HEK293 (cell line): ENCODE data around the gene NOC2L.
A peak's percentile ranks its signal among the peaks of the same experiment; 100 is the strongest.

ENCODE experiments used
- AEBP2 ChIP-seq: fragments of 450-650 bp; formaldehyde crosslinking; IDR thresholded peaks from 2 replicates; pipeline ENCODE4 v1.5.1; 2016; ENCODE audit warnings: missing biosample characterization, missing genetic modification characterization, borderline replicate concordance
- BCL6B ChIP-seq: fragments of 450-650 bp; formaldehyde crosslinking; IDR thresholded peaks from 2 replicates; pipeline ENCODE4 v1.5.1; 2017; ENCODE audit warnings: missing biosample characterization, missing genetic modification characterization
- EGR2 ChIP-seq: fragments of 450-650 bp; formaldehyde crosslinking; IDR thresholded peaks from 2 replicates; pipeline ENCODE4 v1.5.1; 2016; ENCODE audit warnings: low read depth, missing biosample characterization, missing genetic modification characterization
- GLI2 ChIP-seq: fragments of 450-650 bp; formaldehyde crosslinking; IDR thresholded peaks from 2 replicates; pipeline ENCODE4; 2017; ENCODE audit warnings: missing biosample characterization, missing genetic modification characterization, low read depth, borderline replicate concordance
- GLI4 ChIP-seq: fragments of 450-650 bp; formaldehyde crosslinking; IDR thresholded peaks from 2 replicates; pipeline ENCODE4 v1.5.1; 2016; ENCODE audit warnings: missing biosample characterization, missing genetic modification characterization
- OVOL3 ChIP-seq: fragments of 450-650 bp; formaldehyde crosslinking; IDR thresholded peaks from 2 replicates; pipeline ENCODE4 v1.5.1; 2016; ENCODE audit warnings: missing biosample characterization, missing genetic modification characterization
- PRDM1 ChIP-seq: fragments of 450-650 bp; formaldehyde crosslinking; IDR thresholded peaks from 2 replicates; pipeline ENCODE4; 2016; ENCODE audit warnings: missing biosample characterization, missing genetic modification characterization
- SCRT2 ChIP-seq: fragments of 450-650 bp; formaldehyde crosslinking; IDR thresholded peaks from 2 replicates; pipeline ENCODE4 v1.5.1; 2016; ENCODE audit warnings: missing biosample characterization, missing genetic modification characterization
- TSHZ1 ChIP-seq: fragments of 450-650 bp; formaldehyde crosslinking; IDR thresholded peaks from 2 replicates; pipeline ENCODE4 v1.5.1; 2016; ENCODE audit warnings: missing biosample characterization, missing genetic modification characterization, borderline replicate concordance
- ZBTB7A ChIP-seq: fragments of 450-650 bp; formaldehyde crosslinking; IDR thresholded peaks from 2 replicates; pipeline ENCODE4 v1.5.1; 2016; ENCODE audit warnings: low read depth, missing biosample characterization, missing genetic modification characterization
- ZFP3 ChIP-seq: fragments of 450-650 bp; formaldehyde crosslinking; IDR thresholded peaks from 2 replicates; pipeline ENCODE4 v1.5.1; 2016; ENCODE audit warnings: low read depth, missing biosample characterization, missing genetic modification characterization
- ZIC2 ChIP-seq: fragments of 450-650 bp; formaldehyde crosslinking; IDR thresholded peaks from 2 replicates; pipeline ENCODE4 v1.5.1; 2016; ENCODE audit warnings: missing biosample characterization, missing genetic modification characterization
- ZNF121 ChIP-seq: fragments of 450-650 bp; formaldehyde crosslinking; IDR thresholded peaks from 2 replicates; pipeline ENCODE4 v1.5.1; 2016; ENCODE audit warnings: missing biosample characterization, missing genetic modification characterization
- ZNF169 ChIP-seq: fragments of 450-650 bp; formaldehyde crosslinking; IDR thresholded peaks from 2 replicates; pipeline ENCODE4 v1.5.1; 2016; ENCODE audit warnings: missing biosample characterization, missing genetic modification characterization
- ZNF214 ChIP-seq: fragments of 450-650 bp; formaldehyde crosslinking; IDR thresholded peaks from 2 replicates; pipeline ENCODE4 v1.5.1; 2017; ENCODE audit warnings: missing biosample characterization, mild to moderate bottlenecking, missing genetic modification characterization, borderline replicate concordance
- ZNF311 ChIP-seq: fragments of 450-650 bp; formaldehyde crosslinking; IDR thresholded peaks from 2 replicates; pipeline ENCODE4 v1.5.1; 2017; ENCODE audit warnings: missing biosample characterization, missing genetic modification characterization, borderline replicate concordance
- ZNF350 ChIP-seq: fragments of 450-650 bp; formaldehyde crosslinking; IDR thresholded peaks from 2 replicates; pipeline ENCODE4 v1.5.0; 2017; ENCODE audit warnings: missing biosample characterization, mild to moderate bottlenecking, missing genetic modification characterization
- ZNF366 ChIP-seq: fragments of 450-650 bp; formaldehyde crosslinking; conservative IDR thresholded peaks from 2 replicates; pipeline ENCODE4 v1.5.1; 2016; ENCODE audit warnings: missing biosample characterization, missing genetic modification characterization
- ZNF530 ChIP-seq: fragments of 450-650 bp; formaldehyde crosslinking; IDR thresholded peaks from 2 replicates; pipeline ENCODE4 v1.5.1; 2016; ENCODE audit warnings: low read depth, missing biosample characterization, missing genetic modification characterization
- ZNF555 ChIP-seq: fragments of 450-650 bp; formaldehyde crosslinking; conservative IDR thresholded peaks from 2 replicates; pipeline ENCODE4 v1.5.1; 2017; ENCODE audit warnings: missing biosample characterization, mild to moderate bottlenecking, missing genetic modification characterization, inconsistent platforms
- ZNF580 ChIP-seq: fragments of 450-650 bp; formaldehyde crosslinking; IDR thresholded peaks from 2 replicates; pipeline ENCODE4 v1.5.1; 2016; ENCODE audit warnings: missing biosample characterization, missing genetic modification characterization
- ZNF585B ChIP-seq: fragments of 450-650 bp; formaldehyde crosslinking; IDR thresholded peaks from 2 replicates; pipeline ENCODE4 v1.5.1; 2016; ENCODE audit warnings: missing biosample characterization, missing genetic modification characterization
- ZNF626 ChIP-seq: fragments of 450-650 bp; sonication (Bioruptor Pico); formaldehyde crosslinking; IDR thresholded peaks from 2 replicates; pipeline ENCODE4 v1.5.1; 2018; ENCODE audit warnings: missing biosample characterization, missing genetic modification characterization, inconsistent platforms
- ZNF645 ChIP-seq: fragments of 450-650 bp; formaldehyde crosslinking; IDR thresholded peaks from 2 replicates; pipeline ENCODE4; 2016; ENCODE audit warnings: missing biosample characterization, missing genetic modification characterization
- ZNF660 ChIP-seq: fragments of 450-650 bp; IDR thresholded peaks from 2 replicates; pipeline ENCODE4 v1.5.1; 2018; ENCODE audit warnings: missing biosample characterization, mild to moderate bottlenecking, missing genetic modification characterization
- ZNF670 ChIP-seq: fragments of 450-650 bp; formaldehyde crosslinking; IDR thresholded peaks from 2 replicates; pipeline ENCODE4 v1.5.1; 2016; ENCODE audit warnings: missing biosample characterization, missing genetic modification characterization, low read depth
- ZNF707 ChIP-seq: fragments of 450-650 bp; formaldehyde crosslinking; IDR thresholded peaks from 2 replicates; pipeline ENCODE4 v1.5.1; 2016; ENCODE audit warnings: missing biosample characterization, missing genetic modification characterization
- ZSCAN16 ChIP-seq: fragments of 450-650 bp; formaldehyde crosslinking; IDR thresholded peaks from 2 replicates; pipeline ENCODE4 v1.5.1; 2016; ENCODE audit warnings: missing biosample characterization, missing genetic modification characterization
- ZSCAN4 ChIP-seq: fragments of 450-650 bp; formaldehyde crosslinking; IDR thresholded peaks from 2 replicates; pipeline ENCODE4 v1.5.1; 2017; ENCODE audit warnings: missing biosample characterization, missing genetic modification characterization

Gene NOC2L

GRCh38 chr1:996851-997712 is 38.0 kb upstream of the NOC2L start (continued):
- no peak for TF ChIP-seq ZNF530 (tag by site-specific recombination)
- 0 out of 2 replicates have a peak, but pooled peaks have one; percentile 12 for TF ChIP-seq OVOL3 (tag by site-specific recombination)
- no peak for TF ChIP-seq ZFP3 (tag by site-specific recombination)
- no peak for TF ChIP-seq ZNF580 (tag by site-specific recombination)
- no peak for TF ChIP-seq ZNF311 (tag by site-specific recombination)
- no peak for TF ChIP-seq SCRT2 (tag by site-specific recombination)
- TF ChIP-seq ZNF626 (tag by site-specific recombination) = no peak
- peak; percentile 59; the same call in 1 of the 2 replicates for TF ChIP-seq EGR2 (tag by site-specific recombination)
- peak; percentile 61; the same call in 1 of the 2 replicates for TF ChIP-seq ZBTB7A (tag by site-specific recombination)
- TF ChIP-seq ZNF660 (tag by site-specific recombination) = no peak
- no peak for TF ChIP-seq ZSCAN16 (tag by site-specific recombination)
- TF ChIP-seq ZNF350 (tag by site-specific recombination) = no peak
- no peak for TF ChIP-seq ZNF585B (tag by site-specific recombination)
- TF ChIP-seq ZNF366 (tag by site-specific recombination) = peak; percentile 72
- TF ChIP-seq AEBP2 (tag by site-specific recombination) = no peak
- no peak for TF ChIP-seq ZSCAN4
- TF ChIP-seq ZNF670 (tag by site-specific recombination) = no peak
- no peak for TF ChIP-seq ZNF121 (tag by site-specific recombination)
- TF ChIP-seq TSHZ1 (tag by site-specific recombination) = no peak
- TF ChIP-seq ZNF645 = no peak
- peak; percentile 99 for TF ChIP-seq GLI4 (tag by site-specific recombination)
- no peak for TF ChIP-seq PRDM1
- TF ChIP-seq ZNF169 (tag by site-specific recombination) = no peak
- TF ChIP-seq ZNF707 (tag by site-specific recombination) = no peak
- TF ChIP-seq ZNF214 = no peak
- no peak for TF ChIP-seq GLI2 (tag by site-specific recombination)
- no peak for TF ChIP-seq ZNF555 (tag by site-specific recombination)
- TF ChIP-seq BCL6B (tag by site-specific recombination) = no peak
- TF ChIP-seq ZIC2 = no peak
